Cardiac septum (tissue), 1 donor: ENCODE data around the gene EIF3F. TPM values are rescaled to one million over a fixed set of nuclear protein-coding genes. Genes with fewer than 3 reads are reported as not detected.

Source experiments
- DNase-seq: peaks from one replicate; pipeline ENCODE4 v3.0.0-alpha.2; 2020; ENCODE audit warnings: low spot score
- intact Hi-C: fragments of 100-400 bp; cut with DNase I; formaldehyde crosslinking; loops from one replicate; pipeline ENCODE4 v1.14.0; 2022
- total RNA-seq: library from RNA; stranded (reverse); fragmentation: NEBNext Ultra II Directional; extraction: Animal tissue kit (Norgen Biotek cat#: 25700); gene quantifications from one replicate; pipeline ENCODE4 v1.2.1, GENCODE V29; 2021
- donor health status: DM: no; HTN: no; CAD: no.

Gene EIF3F
- total RNA-seq, 1 donor from 2014 or later, result 123 TPM

GRCh38 chr11:8018484-8019313 lies 31.6 kb downstream of the EIF3F start:
- DNase-seq, result peak; percentile 77
- intact Hi-C loops, result no loop called here

GRCh38 chr11:8019314-8020243 lies 32.4 kb downstream of the EIF3F start:
- intact Hi-C loops, result no loop called here
- no peak for DNase-seq

- intact Hi-C loops, result no loop called here
- DNase-seq, result no peak
These were observed 33.1 kb downstream of the EIF3F start for GRCh38 chr11:8020244-8020597.

- intact Hi-C loops, result no loop called here
- DNase-seq, result no peak
These were observed 34.8 kb downstream of the EIF3F start for GRCh38 chr11:8021920-8022319.

- DNase-seq, result peak; percentile 26
- intact Hi-C loops, result no loop called here
These were observed 35.7 kb downstream of the EIF3F start for GRCh38 chr11:8022876-8023275.

GRCh38 chr11:8023831-8024555 lies 36.9 kb downstream of the EIF3F start:
- intact Hi-C loops, result no loop called here
- peak; percentile 14 for DNase-seq

- intact Hi-C loops, result no loop called here
- DNase-seq, result peak; percentile 43
These were observed 38.0 kb downstream of the EIF3F start for GRCh38 chr11:8025123-8025522.

- DNase-seq, result no peak
- intact Hi-C loops, result no loop called here
These were observed 38.7 kb downstream of the EIF3F start for GRCh38 chr11:8025816-8026215.

- intact Hi-C loops, result no loop called here
- no peak for DNase-seq
These were observed 39.8 kb downstream of the EIF3F start for GRCh38 chr11:8026982-8027381.

- intact Hi-C loops, result no loop called here
- DNase-seq, result no peak
These were observed 41.6 kb downstream of the EIF3F start for GRCh38 chr11:8028766-8029165.

- DNase-seq, result peak; percentile 66
- intact Hi-C loops, result no loop called here
These were observed 43.5 kb downstream of the EIF3F start for GRCh38 chr11:8030526-8031247.

GRCh38 chr11:8031248-8032115 lies 44.3 kb downstream of the EIF3F start:
- DNase-seq, result peak; percentile 61

GRCh38 chr11:8032122-8032521 lies 45.0 kb downstream of the EIF3F start:
- peak; percentile 31 for DNase-seq
- intact Hi-C loops, result loop anchor here (2.0 kb wide), 1 partner anchor 67 kb away; no protein-coding TSS in a partner anchor

More at GRCh38 chr11:8031248-8032115, 44.3 kb downstream of the EIF3F start:
- intact Hi-C loops, result loop anchor here (2.0 kb wide), 1 partner anchor 67 kb away; no protein-coding TSS in a partner anchor

GRCh38 chr11:8032576-8033304 lies 45.6 kb downstream of the EIF3F start:
- DNase-seq, result peak; percentile 19
- intact Hi-C loops, result loop anchor here (1.0 to 2.0 kb wide), 2 partner anchors 38 to 66 kb away; no protein-coding TSS in a partner anchor

GRCh38 chr11:8033305-8034105 lies 46.4 kb downstream of the EIF3F start:
- DNase-seq, result peak; percentile 84
- intact Hi-C loops, result loop anchor here (1.0 to 2.0 kb wide), 2 partner anchors 37 to 65 kb away; no protein-coding TSS in a partner anchor

- intact Hi-C loops, result no loop called here
- peak; percentile 29 for DNase-seq
These were observed 47.0 kb downstream of the EIF3F start for GRCh38 chr11:8034106-8034585.
